Memory B cell (primary cell): ENCODE data around the gene SLC1A2.

Source experiments
- ATAC-seq: fragments of 150-1000 bp; cut with Tn5 transposase; 2 replicates; pipeline ENCODE4 v1.10.0; 2021; ENCODE audit warnings: low read depth, mild to moderate bottlenecking, moderate library complexity
- DNase-seq, 2 donors: peaks; one replicate each; pipeline ENCODE4 v3.0.0; 2022; ENCODE audit warnings: low spot score in 2 of 2
- H3K27ac Mint-ChIP-seq: one replicate; pipeline ENCODE4 v1.8.0; 2022; ENCODE audit warnings: mild to moderate bottlenecking, moderate library complexity, mixed read lengths
- H3K27me3 Mint-ChIP-seq: one replicate; pipeline ENCODE4 v1.8.0; 2022; ENCODE audit warnings: mixed read lengths
- H3K36me3 Mint-ChIP-seq: one replicate; pipeline ENCODE4 v1.8.0; 2022; ENCODE audit warnings: mild to moderate bottlenecking, mixed read lengths
- H3K4me1 Mint-ChIP-seq: one replicate; pipeline ENCODE4 v1.8.0; 2022; ENCODE audit warnings: mixed read lengths
- H3K4me3 Mint-ChIP-seq: one replicate; pipeline ENCODE4 v1.8.0; 2022; ENCODE audit warnings: mild to moderate bottlenecking, moderate library complexity, mixed read lengths
- H3K9me3 Mint-ChIP-seq: one replicate; pipeline ENCODE4 v1.8.0; 2022; ENCODE audit warnings: mixed read lengths

SLC1A2 gene

GRCh38 chr11:35424157-35424940 lies 5.0 kb upstream of the SLC1A2 start:
- no peaks in the 10 kb centered on the region for H3K36me3 Mint-ChIP-seq
- no peaks in the 10 kb centered on the region for H3K9me3 Mint-ChIP-seq
- DNase-seq: no peak
- no peak for ATAC-seq
- H3K27ac Mint-ChIP-seq: no peak overlapping the region
- peaks cover 7% of the 10 kb centered on the region for H3K4me1 Mint-ChIP-seq
- no peak overlapping the region for H3K4me3 Mint-ChIP-seq
- H3K27me3 Mint-ChIP-seq: peaks cover 11% of the 10 kb centered on the region

GRCh38 chr11:35420371-35420770 lies 1.0 kb upstream of the SLC1A2 start:
- no peak overlapping the region for H3K27ac Mint-ChIP-seq
- peaks cover 23% of the 10 kb centered on the region for H3K27me3 Mint-ChIP-seq
- H3K36me3 Mint-ChIP-seq: no peaks in the 10 kb centered on the region
- H3K4me1 Mint-ChIP-seq: peaks cover 16% of the 10 kb centered on the region
- peak overlapping the region; percentile 66 for H3K4me3 Mint-ChIP-seq
- H3K9me3 Mint-ChIP-seq: no peaks in the 10 kb centered on the region
- DNase-seq (no peak), ATAC-seq (no peak)

- Mint-ChIP-seq H3K9me3 (no peaks in the 10 kb centered on the region), H3K27ac (no peak overlapping the region), H3K27me3 (peaks cover 23% of the 10 kb centered on the region), H3K36me3 (no peaks in the 10 kb centered on the region), H3K4me3 (peak overlapping the region; percentile 70), H3K4me1 (peaks cover 16% of the 10 kb centered on the region)
- peak; percentile 35 for ATAC-seq
- no peak for DNase-seq
These were observed 524 bp upstream of the SLC1A2 start for GRCh38 chr11:35419830-35420333.

GRCh38 chr11:35418282-35419183 lies 825 bp downstream of the SLC1A2 start:
- H3K27ac Mint-ChIP-seq: no peak overlapping the region
- H3K36me3 Mint-ChIP-seq: no peaks in the 10 kb centered on the region
- DNase-seq (no peak), ATAC-seq (peak; percentile 22)
- H3K27me3 Mint-ChIP-seq: peaks cover 24% of the 10 kb centered on the region
- H3K9me3 Mint-ChIP-seq: no peaks in the 10 kb centered on the region
- H3K4me1 Mint-ChIP-seq: peaks cover 16% of the 10 kb centered on the region
- H3K4me3 Mint-ChIP-seq: peak overlapping the region; percentile 69

GRCh38 chr11:35415487-35415886 lies 3.9 kb downstream of the SLC1A2 start:
- Mint-ChIP-seq H3K9me3 (no peaks in the 10 kb centered on the region), H3K4me1 (peaks cover 15% of the 10 kb centered on the region), H3K36me3 (no peaks in the 10 kb centered on the region), H3K27me3 (peaks cover 22% of the 10 kb centered on the region), H3K4me3 (no peak overlapping the region), H3K27ac (no peak overlapping the region)
- no peak for ATAC-seq
- no peak for DNase-seq

GRCh38 chr11:35414776-35415175 lies 4.6 kb downstream of the SLC1A2 start:
- H3K27ac Mint-ChIP-seq: no peak overlapping the region
- ATAC-seq (no peak), DNase-seq (no peak)
- H3K36me3 Mint-ChIP-seq: no peaks in the 10 kb centered on the region
- no peaks in the 10 kb centered on the region for H3K9me3 Mint-ChIP-seq
- H3K4me3 Mint-ChIP-seq: no peak overlapping the region
- peaks cover 10% of the 10 kb centered on the region for H3K4me1 Mint-ChIP-seq
- peaks cover 22% of the 10 kb centered on the region for H3K27me3 Mint-ChIP-seq

GRCh38 chr11:35414311-35414710 lies 5.0 kb downstream of the SLC1A2 start:
- no peaks in the 10 kb centered on the region for H3K36me3 Mint-ChIP-seq
- H3K27me3 Mint-ChIP-seq: peaks cover 21% of the 10 kb centered on the region
- no peak overlapping the region for H3K27ac Mint-ChIP-seq
- no peak overlapping the region for H3K4me3 Mint-ChIP-seq
- H3K9me3 Mint-ChIP-seq: no peaks in the 10 kb centered on the region
- peaks cover 9% of the 10 kb centered on the region for H3K4me1 Mint-ChIP-seq
- ATAC-seq: no peak
- DNase-seq: no peak

- Mint-ChIP-seq H3K4me1 (peaks cover 6% of the 10 kb centered on the region), H3K4me3 (no peak overlapping the region), H3K9me3 (no peaks in the 10 kb centered on the region), H3K27me3 (peaks cover 20% of the 10 kb centered on the region), H3K27ac (no peak overlapping the region), H3K36me3 (no peaks in the 10 kb centered on the region)
- ATAC-seq (no peak), DNase-seq (no peak)
These were observed 5.8 kb downstream of the SLC1A2 start for GRCh38 chr11:35413598-35413997.

GRCh38 chr11:35412285-35412684 lies 7.1 kb downstream of the SLC1A2 start:
- DNase-seq (no peak), ATAC-seq (no peak)
- no peak overlapping the region for H3K4me3 Mint-ChIP-seq
- peaks cover 13% of the 10 kb centered on the region for H3K27me3 Mint-ChIP-seq
- H3K36me3 Mint-ChIP-seq: no peaks in the 10 kb centered on the region
- no peaks in the 10 kb centered on the region for H3K9me3 Mint-ChIP-seq
- no peaks in the 10 kb centered on the region for H3K4me1 Mint-ChIP-seq
- no peak overlapping the region for H3K27ac Mint-ChIP-seq

GRCh38 chr11:35407041-35407440 lies 12.3 kb downstream of the SLC1A2 start:
- H3K4me3 Mint-ChIP-seq: no peak overlapping the region
- H3K27ac Mint-ChIP-seq: no peak overlapping the region
- ATAC-seq (no peak), DNase-seq (no peak)
- H3K27me3 Mint-ChIP-seq: peaks cover 7% of the 10 kb centered on the region
- no peaks in the 10 kb centered on the region for H3K36me3 Mint-ChIP-seq
- H3K4me1 Mint-ChIP-seq: peaks cover 5% of the 10 kb centered on the region
- no peaks in the 10 kb centered on the region for H3K9me3 Mint-ChIP-seq

- Mint-ChIP-seq H3K36me3 (no peaks in the 10 kb centered on the region), H3K27ac (no peak overlapping the region), H3K9me3 (no peaks in the 10 kb centered on the region), H3K4me1 (peaks cover 5% of the 10 kb centered on the region), H3K27me3 (peaks cover 2% of the 10 kb centered on the region), H3K4me3 (peak overlapping the region; percentile 50)
- no peak for ATAC-seq
- no peak for DNase-seq
These were observed 15.0 kb downstream of the SLC1A2 start for GRCh38 chr11:35404388-35404775.

GRCh38 chr11:35403765-35404387 lies 15.5 kb downstream of the SLC1A2 start:
- no peak for ATAC-seq
- no peaks in the 10 kb centered on the region for H3K9me3 Mint-ChIP-seq

GRCh38 chr11:35402751-35403660 lies 16.4 kb downstream of the SLC1A2 start:
- Mint-ChIP-seq H3K9me3 (no peaks in the 10 kb centered on the region), H3K4me3 (no peak overlapping the region), H3K4me1 (peaks cover 5% of the 10 kb centered on the region), H3K36me3 (no peaks in the 10 kb centered on the region), H3K27ac (no peak overlapping the region), H3K27me3 (peaks cover 6% of the 10 kb centered on the region)
- DNase-seq (no peak), ATAC-seq (no peak)

More at GRCh38 chr11:35403765-35404387, 15.5 kb downstream of the SLC1A2 start:
- Mint-ChIP-seq H3K36me3 (no peaks in the 10 kb centered on the region), H3K27ac (no peak overlapping the region), H3K27me3 (peaks cover 3% of the 10 kb centered on the region), H3K4me3 (no peak overlapping the region), H3K4me1 (peaks cover 5% of the 10 kb centered on the region)
- no peak for DNase-seq
